Effector memory CD4-positive, alpha-beta T cell (primary cell): ENCODE data around the gene PLCL2.

ENCODE experiments used
- DNase-seq, 3 donors: peaks; one replicate each; pipeline ENCODE4 v3.0.0-alpha.2; 2020
- H3K27ac ChIP-seq: 2 replicates; pipeline ENCODE4 v1.7.0; 2013; ENCODE audit warnings: mild to moderate bottlenecking, low read length, moderate library complexity; ENCODE audit not compliant: insufficient read depth, poor library complexity, severe bottlenecking
- H3K27me3 ChIP-seq: replicated peaks from 2 replicates; pipeline ENCODE4 v1.7.0; 2013; ENCODE audit warnings: mild to moderate bottlenecking, low read length; ENCODE audit not compliant: insufficient read depth, control insufficient read depth, poor library complexity, severe bottlenecking
- H3K36me3 ChIP-seq: 2 replicates; pipeline ENCODE4 v1.7.0; 2013; ENCODE audit warnings: mild to moderate bottlenecking, low read length, moderate library complexity; ENCODE audit not compliant: control insufficient read depth, insufficient read depth
- H3K4me1 ChIP-seq: 2 replicates; pipeline ENCODE4 v1.7.0; 2013; ENCODE audit warnings: low read length, mild to moderate bottlenecking; ENCODE audit not compliant: control insufficient read depth, insufficient read depth, poor library complexity, severe bottlenecking
- H3K4me3 ChIP-seq: 2 replicates; pipeline ENCODE4 v1.7.0; 2013; ENCODE audit warnings: low read length, low read depth, mild to moderate bottlenecking; ENCODE audit not compliant: insufficient read depth, poor library complexity, severe bottlenecking
- H3K9me3 ChIP-seq: 2 replicates; pipeline ENCODE4 v1.7.0; 2013; ENCODE audit warnings: mild to moderate bottlenecking, low read length, moderate library complexity; ENCODE audit not compliant: control insufficient read depth

The PLCL2 gene

GRCh38 chr3:17045705-17046104 is 160.9 kb downstream of the PLCL2 start:
- Histone ChIP-seq H3K9me3 (no peaks in the 10 kb centered on the region), H3K27me3 (no peaks in the 10 kb centered on the region), H3K4me3 (no peak overlapping the region), H3K4me1 (no peaks in the 10 kb centered on the region), H3K27ac (no peak overlapping the region), H3K36me3 (peaks cover 31% of the 10 kb centered on the region)
- DNase-seq: no peak

GRCh38 chr3:17046623-17047022 is 161.9 kb downstream of the PLCL2 start:
- Histone ChIP-seq H3K27ac (no peak overlapping the region), H3K27me3 (no peaks in the 10 kb centered on the region), H3K9me3 (no peaks in the 10 kb centered on the region), H3K4me1 (no peaks in the 10 kb centered on the region), H3K4me3 (no peak overlapping the region), H3K36me3 (peaks cover 31% of the 10 kb centered on the region)
- no peak for DNase-seq

DNA sequence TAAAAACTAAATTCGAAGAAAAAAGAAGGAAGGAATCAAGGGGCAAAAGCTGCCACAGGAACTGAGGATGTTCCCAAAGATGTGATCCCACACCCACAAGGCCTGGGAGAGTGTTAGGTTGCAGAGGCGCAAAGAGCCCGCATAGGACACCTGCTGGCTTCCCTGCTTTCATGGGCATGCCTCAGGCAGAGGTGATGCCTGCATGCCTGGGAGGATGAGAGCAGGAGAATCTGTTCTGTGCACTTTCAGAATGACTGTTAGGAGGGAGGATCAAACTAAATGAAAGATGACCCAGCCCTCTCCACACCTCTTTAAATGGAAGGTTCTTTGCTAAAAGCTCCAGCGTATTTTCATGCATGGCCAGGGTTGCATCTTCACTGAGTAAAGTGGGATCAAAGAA is 162.4 kb downstream of the PLCL2 start:
- H3K4me1 ChIP-seq: no peaks in the 10 kb centered on the region
- H3K36me3 ChIP-seq: peaks cover 31% of the 10 kb centered on the region
- no peaks in the 10 kb centered on the region for H3K9me3 ChIP-seq
- no peak overlapping the region for H3K4me3 ChIP-seq
- no peak overlapping the region for H3K27ac ChIP-seq
- no peak for DNase-seq
- H3K27me3 ChIP-seq: no peaks in the 10 kb centered on the region

- no peak overlapping the region for H3K4me3 ChIP-seq
- no peak overlapping the region for H3K27ac ChIP-seq
- no peak for DNase-seq
- peaks cover 33% of the 10 kb centered on the region for H3K36me3 ChIP-seq
- no peaks in the 10 kb centered on the region for H3K27me3 ChIP-seq
- H3K9me3 ChIP-seq: no peaks in the 10 kb centered on the region
- no peaks in the 10 kb centered on the region for H3K4me1 ChIP-seq
These were observed 163.1 kb downstream of the PLCL2 start for GRCh38 chr3:17047894-17048293.

DNA sequence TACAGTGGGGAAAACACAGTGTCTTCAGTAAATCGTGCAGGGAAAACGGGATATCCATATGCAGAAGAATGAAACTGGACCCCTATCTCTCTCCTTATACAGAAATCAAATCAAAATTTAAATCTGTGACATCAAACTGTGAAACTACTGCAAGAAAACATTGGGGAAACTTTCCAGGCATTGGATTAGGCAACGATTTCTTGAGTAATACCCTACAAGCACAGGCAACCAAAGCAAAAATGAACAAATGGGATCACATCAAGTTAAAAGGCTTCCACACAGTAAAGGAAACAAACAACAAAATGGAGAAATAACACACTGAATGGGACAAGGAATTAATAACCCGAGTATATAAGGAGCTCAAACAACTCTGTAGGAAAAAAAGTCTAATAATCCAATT is 165.3 kb downstream of the PLCL2 start:
- H3K9me3 ChIP-seq: no peaks in the 10 kb centered on the region
- DNase-seq: no peak
- H3K27me3 ChIP-seq: no peaks in the 10 kb centered on the region
- H3K36me3 ChIP-seq: peaks cover 28% of the 10 kb centered on the region
- H3K4me3 ChIP-seq: no peak overlapping the region
- no peak overlapping the region for H3K27ac ChIP-seq
- H3K4me1 ChIP-seq: peaks cover under 1% of the 10 kb centered on the region

DNA sequence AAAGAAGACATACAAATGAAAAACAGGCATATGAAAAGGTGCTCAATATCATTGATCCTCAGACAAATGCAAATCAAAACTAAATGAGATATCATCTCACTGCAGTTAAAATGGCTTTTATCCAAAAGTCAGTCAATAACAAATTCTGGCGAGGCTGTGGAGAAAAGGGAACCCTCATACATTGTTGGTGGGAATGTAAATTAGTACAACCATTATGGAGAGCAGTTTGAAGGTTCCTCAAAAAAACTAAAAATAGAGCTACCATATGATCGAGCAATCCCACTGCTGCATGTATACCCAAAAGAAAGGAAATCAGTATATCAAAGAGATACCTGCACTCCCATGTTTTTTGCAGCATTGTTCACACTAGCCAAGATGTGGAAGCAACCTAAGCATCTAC is 165.8 kb downstream of the PLCL2 start:
- no peak overlapping the region for H3K27ac ChIP-seq

GRCh38 chr3:17052363-17052762 is 167.6 kb downstream of the PLCL2 start:
- Histone ChIP-seq H3K27me3 (no peaks in the 10 kb centered on the region), H3K4me3 (no peak overlapping the region), H3K36me3 (peaks cover 15% of the 10 kb centered on the region), H3K9me3 (no peaks in the 10 kb centered on the region), H3K4me1 (peaks cover 4% of the 10 kb centered on the region), H3K27ac (no peak overlapping the region)
- no peak for DNase-seq

More for the DNA sequence above, 165.8 kb downstream of the PLCL2 start:
- Histone ChIP-seq H3K9me3 (no peaks in the 10 kb centered on the region), H3K36me3 (peaks cover 24% of the 10 kb centered on the region), H3K4me3 (no peak overlapping the region), H3K27me3 (no peaks in the 10 kb centered on the region), H3K4me1 (peaks cover 4% of the 10 kb centered on the region)
- no peak for DNase-seq

DNA sequence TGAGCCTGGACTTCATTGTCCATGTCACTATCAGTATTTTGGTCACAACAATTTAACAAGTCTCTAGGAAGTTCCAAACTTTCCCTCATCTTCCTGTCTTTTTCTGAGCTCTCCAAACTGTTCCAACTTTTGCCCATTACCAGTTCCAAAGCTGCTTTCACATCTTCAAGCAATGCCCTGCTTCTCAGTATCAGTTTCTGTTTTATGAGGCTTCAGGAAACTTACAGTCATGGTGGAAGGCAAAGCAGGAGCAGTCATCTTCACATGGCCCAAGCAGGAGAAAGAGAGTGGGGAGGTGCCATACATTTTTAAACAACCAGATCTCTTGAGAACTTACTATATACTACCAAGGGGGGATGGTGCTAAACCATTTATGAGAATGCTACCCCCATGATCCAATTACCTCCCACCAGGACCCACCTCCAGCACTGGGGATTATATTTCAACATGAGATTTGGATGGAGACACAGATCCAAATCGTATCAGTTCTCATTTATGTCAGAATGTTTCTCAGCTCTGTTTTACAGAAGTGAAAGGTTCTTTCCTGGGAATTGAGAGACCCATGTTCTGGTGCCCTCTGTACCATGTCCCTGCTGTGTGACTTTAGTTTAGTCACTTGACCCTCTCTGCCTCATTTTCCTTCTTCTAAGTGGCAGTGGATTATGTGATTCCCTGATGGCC is 169.7 kb downstream of the PLCL2 start:
- no peak overlapping the region for H3K27ac ChIP-seq
- H3K9me3 ChIP-seq: no peaks in the 10 kb centered on the region
- DNase-seq: no peak
- peaks cover 6% of the 10 kb centered on the region for H3K36me3 ChIP-seq
- no peaks in the 10 kb centered on the region for H3K27me3 ChIP-seq
- H3K4me1 ChIP-seq: peaks cover 4% of the 10 kb centered on the region
- H3K4me3 ChIP-seq: no peak overlapping the region

DNA sequence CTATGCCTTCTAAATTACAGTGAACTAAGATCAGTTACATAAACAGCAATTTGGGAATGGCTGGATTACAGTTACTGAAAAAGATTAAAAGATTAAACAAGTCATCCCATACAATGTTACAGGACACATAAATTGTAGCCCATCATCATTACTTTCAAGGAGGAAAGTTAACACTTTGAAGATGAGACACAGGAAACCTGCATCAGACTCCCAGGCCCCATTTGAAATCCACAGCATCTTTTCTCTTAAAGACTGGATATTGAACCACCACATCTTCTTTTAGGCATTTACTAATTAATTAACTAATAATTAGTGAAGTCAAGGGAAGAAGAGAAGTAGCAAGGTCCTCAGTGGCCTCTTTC is 170.2 kb downstream of the PLCL2 start:
- H3K36me3 ChIP-seq: peaks cover 9% of the 10 kb centered on the region
- no peaks in the 10 kb centered on the region for H3K9me3 ChIP-seq
- no peak overlapping the region for H3K4me3 ChIP-seq
- no peak overlapping the region for H3K27ac ChIP-seq
- no peak for DNase-seq
- H3K27me3 ChIP-seq: no peaks in the 10 kb centered on the region
- peaks cover 4% of the 10 kb centered on the region for H3K4me1 ChIP-seq

GRCh38 chr3:17055374-17056276 is 170.9 kb downstream of the PLCL2 start:
- peaks cover 4% of the 10 kb centered on the region for H3K4me1 ChIP-seq
- no peak overlapping the region for H3K27ac ChIP-seq
- H3K9me3 ChIP-seq: no peaks in the 10 kb centered on the region
- no peak overlapping the region for H3K4me3 ChIP-seq
- no peak for DNase-seq
- no peaks in the 10 kb centered on the region for H3K27me3 ChIP-seq
- peaks cover 10% of the 10 kb centered on the region for H3K36me3 ChIP-seq
